ENCODE data around the gene HMX2. TPM values are rescaled to one million over a fixed set of nuclear protein-coding genes. Genes with fewer than 3 reads are reported as not detected.

Gene HMX2
- total RNA-seq, 1 experiment from 2014 or later: not detected

DNA sequence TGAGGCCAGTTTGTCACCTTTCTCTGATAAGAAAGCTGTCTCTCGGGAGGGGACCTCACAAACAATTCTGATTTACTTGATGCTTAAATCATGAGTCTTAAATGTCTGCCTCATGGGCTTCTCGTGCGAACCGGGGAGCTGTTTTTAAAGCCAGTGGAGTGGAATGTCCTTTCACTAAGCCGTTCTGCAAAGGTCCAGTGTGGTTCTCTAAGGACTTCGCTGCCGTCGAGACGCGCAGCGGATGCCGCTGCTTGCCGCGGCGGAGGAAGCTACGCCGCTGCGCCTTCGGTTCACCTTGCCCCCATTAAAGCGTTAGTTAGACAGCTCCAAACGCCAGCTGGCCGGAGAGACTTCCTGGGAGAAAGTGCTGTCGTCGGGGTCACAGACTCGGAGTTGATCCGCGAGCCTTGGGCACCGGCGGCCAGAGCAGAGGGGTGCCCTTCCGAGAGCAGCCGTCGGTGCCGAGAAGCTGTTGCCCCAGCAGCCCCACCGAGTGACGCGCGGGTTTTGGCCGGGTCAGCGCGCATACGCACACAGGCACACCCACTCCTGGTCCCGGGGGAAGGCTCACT lies 13.5 kb upstream of the HMX2 start:
- ATAC-seq (no peak), DNase-seq (ENCODE audit: low read depth, low spot score) (no peak)
- CTCF ChIA-PET: interaction anchor here (1.1 to 2.2 kb wide), 3 partner anchors 10 to 424 kb away, joined by 3 to 9 read pairs (median 6); partner anchors contain the start of gene BUB3
- H3K27me3 ChIP-seq (ENCODE audit: insufficient read depth, low read length): no peaks in the 10 kb centered on the region
- no peaks in the 10 kb centered on the region for H3K9me3 ChIP-seq (ENCODE audit: control insufficient read depth in 1 of 2, insufficient read depth in 1 of 2, low read depth in 1 of 2, low read length in 2 of 2)
- no peak overlapping the region; the same call in 1 of the 2 replicates for H3K27ac ChIP-seq (ENCODE audit: low read depth, low read length)
- H3K4me2 ChIP-seq (ENCODE audit: low read length): no peak overlapping the region
- RAD21 ChIA-PET (ENCODE audit: low non-redundant PET in 1 of 2, low total read pairs in 2 of 2, uncharacterized antibody in 2 of 2, unreplicated experiment in 2 of 2): no interaction called here
- POLR2A ChIA-PET: no interaction called here
- BruUV-seq (replicated peaks): no TSS peak
- H4K20me1 ChIP-seq (ENCODE audit: insufficient read depth): no peaks in the 10 kb centered on the region
- intact Hi-C loops (cut with micrococcal nuclease): no loop called here
- TF ChIP-seq ZNF274 (IDR thresholded peaks at IDR 0.05; ENCODE audit: low read depth, low read length) (no peak), SRF (IDR thresholded peaks at IDR 0.05; ENCODE audit: low read depth) (no peak), YY1 (IDR thresholded peaks at IDR 0.05; ENCODE audit: extremely low read depth, insufficient replicate concordance, low read depth, low read length) (no peak), SIN3A (IDR thresholded peaks at IDR 0.05; ENCODE audit: low read depth) (no peak), EGR1 (IDR thresholded peaks at IDR 0.05; ENCODE audit: low read depth) (no peak), EZH2 (IDR thresholded peaks at IDR 0.05) (no peak), EZH2phosphoT487 (IDR thresholded peaks at IDR 0.05; ENCODE audit: borderline replicate concordance) (no peak), ELF1 (IDR thresholded peaks at IDR 0.05; ENCODE audit: borderline replicate concordance, low read depth) (no peak), CBX3 (IDR thresholded peaks at IDR 0.05; ENCODE audit: low read depth) (no peak), FOSL1 (IDR thresholded peaks at IDR 0.05; ENCODE audit: low read depth) (no peak)
- TF ChIP-seq, protein P1, sequence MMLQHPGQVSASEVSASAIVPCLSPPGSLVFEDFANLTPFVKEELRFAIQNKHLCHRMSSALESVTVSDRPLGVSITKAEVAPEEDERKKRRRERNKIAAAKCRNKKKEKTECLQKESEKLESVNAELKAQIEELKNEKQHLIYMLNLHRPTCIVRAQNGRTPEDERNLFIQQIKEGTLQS (IDR thresholded peaks at IDR 0.05): no peak
- TF ChIP-seq, protein P2, sequence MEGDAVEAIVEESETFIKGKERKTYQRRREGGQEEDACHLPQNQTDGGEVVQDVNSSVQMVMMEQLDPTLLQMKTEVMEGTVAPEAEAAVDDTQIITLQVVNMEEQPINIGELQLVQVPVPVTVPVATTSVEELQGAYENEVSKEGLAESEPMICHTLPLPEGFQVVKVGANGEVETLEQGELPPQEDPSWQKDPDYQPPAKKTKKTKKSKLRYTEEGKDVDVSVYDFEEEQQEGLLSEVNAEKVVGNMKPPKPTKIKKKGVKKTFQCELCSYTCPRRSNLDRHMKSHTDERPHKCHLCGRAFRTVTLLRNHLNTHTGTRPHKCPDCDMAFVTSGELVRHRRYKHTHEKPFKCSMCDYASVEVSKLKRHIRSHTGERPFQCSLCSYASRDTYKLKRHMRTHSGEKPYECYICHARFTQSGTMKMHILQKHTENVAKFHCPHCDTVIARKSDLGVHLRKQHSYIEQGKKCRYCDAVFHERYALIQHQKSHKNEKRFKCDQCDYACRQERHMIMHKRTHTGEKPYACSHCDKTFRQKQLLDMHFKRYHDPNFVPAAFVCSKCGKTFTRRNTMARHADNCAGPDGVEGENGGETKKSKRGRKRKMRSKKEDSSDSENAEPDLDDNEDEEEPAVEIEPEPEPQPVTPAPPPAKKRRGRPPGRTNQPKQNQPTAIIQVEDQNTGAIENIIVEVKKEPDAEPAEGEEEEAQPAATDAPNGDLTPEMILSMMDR (IDR thresholded peaks at IDR 0.05 in 2 of 3, conservative IDR thresholded peaks at IDR 0.05 in 1 of 3; ENCODE audit: borderline replicate concordance in 1 of 3, insufficient read depth in 1 of 3, low read depth in 2 of 3, low read length in 2 of 3): no peak
- no peak overlapping the region for H2AFZ ChIP-seq (ENCODE audit: low read depth, low read length, poor library complexity, severe bottlenecking)
- no peak overlapping the region for H3K9ac ChIP-seq (ENCODE audit: low read length)
- H3K4me3 ChIP-seq (replicated peaks in 1 of 2; ENCODE audit: low read depth in 1 of 2, low read length in 2 of 2): no peak overlapping the region
- no peaks in the 10 kb centered on the region for H3K9me2 ChIP-seq (ENCODE audit: insufficient read depth)
- peaks cover 5 to 20% of the 10 kb centered on the region in 2 experiments; a peak in 2 of 4 replicates for H3K4me1 ChIP-seq (ENCODE audit: control insufficient read depth in 1 of 2, insufficient read depth in 2 of 2, low read length in 2 of 2)
- H3K79me2 ChIP-seq (ENCODE audit: insufficient read depth, low read length): no peaks in the 10 kb centered on the region
- no peaks in the 10 kb centered on the region for H3K36me3 ChIP-seq (ENCODE audit: control insufficient read depth in 1 of 2, insufficient read depth in 2 of 2, low read length in 2 of 2)
